ENCODE data around the gene GRIA3.

GRCh38 chrX:123237271-123237670, 53.2 kb downstream of the GRIA3 start:
- no peak for TF ChIP-seq CTCF (IDR thresholded peaks at IDR 0.05; ENCODE audit: insufficient read depth, low read depth, low read length)
- TF ChIP-seq EZH2 (IDR thresholded peaks at IDR 0.05; ENCODE audit: insufficient read depth, low read length), result no peak
